GM18526 (cell line): ENCODE data around the gene CIAO1.

ENCODE experiments used
- POLR2A ChIP-seq: IDR thresholded peaks from 3 replicates; pipeline ENCODE4 v1.6.1; 2011; ENCODE audit not compliant: insufficient read length; ENCODE audit errors: extremely low read depth

CIAO1 gene

DNA sequence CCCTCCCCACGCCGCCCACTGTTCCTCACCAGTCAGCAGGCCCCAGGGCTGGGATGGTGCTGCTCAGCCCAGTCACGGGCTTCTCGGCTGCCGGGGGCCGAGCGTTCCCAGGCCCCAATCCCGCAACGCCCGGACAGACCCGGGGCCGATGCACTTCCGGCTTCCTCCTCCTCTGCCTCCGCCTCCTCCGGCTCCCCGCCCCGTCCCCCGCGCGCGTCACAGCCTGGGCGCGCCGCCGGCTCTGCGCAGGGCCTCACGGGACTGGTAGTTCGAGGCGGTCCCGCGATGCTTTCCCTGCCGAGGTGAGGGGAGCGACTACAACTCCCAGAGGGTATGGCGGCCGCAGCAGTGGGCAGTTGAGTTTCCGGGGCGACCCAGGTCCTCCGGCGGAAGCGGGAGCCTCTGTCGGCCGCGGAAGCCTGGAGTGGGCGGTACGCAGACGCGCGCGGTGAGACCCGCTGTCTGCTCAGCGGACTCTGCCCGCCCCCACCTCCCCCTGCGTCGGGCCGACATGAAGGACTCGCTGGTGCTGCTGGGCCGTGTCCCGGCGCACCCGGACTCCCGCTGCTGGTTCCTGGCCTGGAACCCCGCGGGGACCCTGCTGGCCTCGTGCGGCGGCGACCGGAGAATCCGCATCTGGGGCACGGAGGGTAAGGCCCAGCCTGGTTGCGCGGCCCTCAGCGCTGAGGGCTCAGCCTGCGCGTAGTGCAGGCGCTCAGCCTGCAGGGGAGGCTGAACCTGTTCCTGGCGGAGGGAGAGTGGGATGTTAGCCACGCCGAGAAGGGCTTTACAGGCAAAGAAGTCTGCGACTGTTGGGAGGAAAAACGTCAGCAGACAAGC is at the start of gene CIAO1, which contains the start of gene TMEM127:
TSS of gene CIAO1 (plus strand) at position 386 of the 840 bp plus-strand sequence. CDS start at position 512, 126 bp downstream.
TSS of gene TMEM127 (minus strand) at position 158 of the 840 bp plus-strand sequence. CDS start 616 bp downstream, outside the sequence.
- TF ChIP-seq POLR2A, result peak; percentile 69

- no peak for TF ChIP-seq POLR2A
Observed at GRCh38 chr2:96218508-96219131, 47.4 kb upstream of the CIAO1 start.

DNA sequence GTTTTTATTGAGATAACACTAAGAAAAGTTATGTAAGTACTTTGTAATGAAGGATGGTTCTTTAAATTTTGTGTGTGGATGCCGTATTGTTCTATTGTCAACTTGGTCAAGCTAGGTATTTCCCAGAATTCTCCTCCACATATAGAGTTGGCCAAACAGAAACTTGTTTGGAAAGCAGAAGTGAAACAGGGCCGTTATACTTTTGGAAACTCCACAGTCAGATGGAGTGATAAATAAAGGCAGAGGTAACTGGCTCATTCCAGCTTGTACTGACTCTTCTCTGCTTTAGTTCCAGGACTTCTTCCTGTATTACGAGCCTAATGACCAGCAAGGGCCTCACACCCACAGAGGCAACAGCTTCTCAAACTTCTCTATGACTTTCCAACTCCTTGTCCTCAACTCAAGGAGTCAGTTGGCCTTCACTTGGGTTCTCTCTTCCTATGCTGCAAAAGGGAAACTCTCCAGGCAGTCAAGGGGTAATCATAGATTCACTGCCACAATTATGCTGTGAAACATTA is 41.0 kb upstream of the CIAO1 start:
- TF ChIP-seq POLR2A, result no peak

- TF ChIP-seq POLR2A, result no peak
Observed at GRCh38 chr2:96231316-96231715, 34.7 kb upstream of the CIAO1 start.

DNA sequence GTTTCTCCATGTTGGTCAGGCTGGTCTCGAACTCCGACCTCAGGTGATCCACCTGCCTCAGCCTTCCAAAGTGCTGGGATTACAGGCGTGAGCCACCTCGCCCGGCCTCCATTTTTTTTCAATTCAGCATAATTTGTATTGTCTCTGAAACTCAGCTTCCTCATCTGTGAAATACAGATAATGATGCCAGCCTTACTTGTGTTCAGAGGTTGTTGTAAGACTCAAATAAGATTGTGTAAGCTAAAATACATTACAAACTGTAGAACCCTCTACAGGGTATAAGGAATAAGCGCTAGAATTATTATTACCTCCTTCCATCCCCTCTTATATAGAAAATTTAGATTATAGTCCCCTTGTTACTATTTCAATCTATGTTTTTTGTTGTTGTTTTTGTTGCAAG is 32.6 kb upstream of the CIAO1 start:
- no peak for TF ChIP-seq POLR2A

- no peak for TF ChIP-seq POLR2A
Observed at GRCh38 chr2:96233880-96234316, 32.1 kb upstream of the CIAO1 start.

DNA sequence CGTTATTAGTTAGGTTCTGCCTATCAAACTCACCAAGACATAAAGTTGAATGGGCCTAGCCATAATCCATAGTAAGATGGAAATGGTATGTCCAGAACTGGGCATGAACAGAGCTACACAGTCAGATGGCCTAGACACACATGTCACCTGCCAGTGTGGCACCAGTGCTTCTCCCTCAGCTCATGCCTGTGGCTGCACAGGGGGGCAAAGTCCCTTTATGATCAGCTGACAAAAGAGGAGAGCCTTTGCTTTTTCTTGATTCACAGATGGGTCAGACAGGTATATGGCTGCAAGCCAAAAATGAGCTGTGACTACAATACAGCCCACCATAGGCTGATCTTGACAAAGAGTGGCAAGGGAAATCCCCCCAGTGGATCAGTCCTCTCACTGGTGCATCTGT is 29.1 kb upstream of the CIAO1 start:
- no peak for TF ChIP-seq POLR2A

- no peak for TF ChIP-seq POLR2A
Observed at GRCh38 chr2:96238266-96238665, 27.8 kb upstream of the CIAO1 start.

DNA sequence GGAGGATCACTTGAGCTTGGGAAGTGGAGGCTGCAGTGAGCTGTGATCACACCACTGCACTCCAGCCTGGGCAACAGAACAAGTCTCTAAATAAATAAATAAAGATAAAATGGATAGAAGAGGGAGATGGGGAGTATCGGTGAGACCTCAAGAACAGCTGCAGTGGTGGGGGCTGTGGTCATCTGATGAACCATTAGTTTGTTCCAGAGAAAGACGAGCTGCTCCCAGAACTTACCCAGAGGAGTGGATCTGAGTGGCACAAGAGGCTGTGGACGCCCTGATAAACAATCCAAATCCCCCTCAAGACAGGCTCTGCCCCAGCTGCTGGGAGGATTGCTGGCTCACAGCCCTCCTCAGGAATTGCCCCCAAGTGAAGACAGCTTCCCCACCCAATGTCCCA is 26.9 kb upstream of the CIAO1 start:
- TF ChIP-seq POLR2A, result no peak

GRCh38 chr2:96239745-96240264 is 26.2 kb upstream of the CIAO1 start:
- no peak for TF ChIP-seq POLR2A

GRCh38 chr2:96240341-96241038 is 25.5 kb upstream of the CIAO1 start:
- no peak for TF ChIP-seq POLR2A

- no peak for TF ChIP-seq POLR2A
Observed at GRCh38 chr2:96241227-96241626, 24.8 kb upstream of the CIAO1 start.

DNA sequence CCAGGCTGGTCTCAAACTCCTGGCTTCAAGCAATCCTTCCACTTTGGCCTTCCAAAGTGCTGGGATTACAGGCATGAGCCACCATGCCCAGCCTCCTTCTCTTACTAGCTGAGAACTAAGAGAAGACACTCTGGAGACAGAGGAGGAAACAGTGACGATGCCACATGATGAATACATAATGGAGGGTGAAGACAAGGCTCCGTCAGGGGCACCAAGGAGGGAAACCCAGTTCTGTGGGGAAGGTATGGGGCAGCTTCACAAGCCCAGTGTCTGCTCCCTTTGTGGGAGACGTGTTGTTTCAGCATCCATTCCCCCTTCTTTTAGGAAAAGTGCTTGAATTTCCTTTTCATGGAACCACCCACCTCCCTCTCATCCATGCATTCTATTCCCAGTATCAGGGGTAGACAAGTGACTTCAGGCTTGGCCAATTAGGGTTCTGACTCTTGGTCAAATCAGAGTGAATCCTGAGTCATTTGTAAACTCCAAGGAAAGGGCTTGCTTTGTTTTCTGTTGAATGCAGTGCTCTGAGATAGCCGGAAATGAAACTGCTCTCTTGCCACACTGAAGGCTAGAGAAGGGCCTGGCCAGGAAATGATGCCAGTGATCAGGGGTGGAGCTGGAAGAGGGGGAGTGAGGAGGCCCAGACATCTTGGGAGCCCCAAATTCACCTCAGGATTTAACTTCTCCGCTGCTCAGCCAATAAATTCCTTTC is 24.0 kb upstream of the CIAO1 start:
- no peak for TF ChIP-seq POLR2A

DNA sequence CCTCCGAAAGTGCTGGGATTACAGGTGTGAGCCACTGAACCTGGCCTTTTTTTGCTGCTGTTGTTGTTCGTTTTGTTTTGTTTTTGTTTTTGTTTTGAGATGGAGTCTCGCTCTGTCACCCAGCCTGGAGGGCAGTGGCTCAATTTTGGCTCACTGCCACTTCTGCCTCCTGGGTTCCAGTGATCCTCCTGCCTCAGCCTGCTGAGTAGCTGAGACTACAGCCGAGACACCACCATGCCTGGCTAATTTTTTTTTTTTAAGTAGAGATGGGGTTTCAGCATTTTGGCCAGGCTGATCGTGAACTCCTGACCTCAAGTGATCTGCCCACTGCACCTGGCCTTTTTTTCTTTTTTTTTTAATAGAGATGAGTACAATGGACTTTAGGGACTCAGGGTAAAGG is 22.2 kb upstream of the CIAO1 start:
- TF ChIP-seq POLR2A, result no peak
